ENCODE data around the gene KRT1.

KRT1 gene

DNA sequence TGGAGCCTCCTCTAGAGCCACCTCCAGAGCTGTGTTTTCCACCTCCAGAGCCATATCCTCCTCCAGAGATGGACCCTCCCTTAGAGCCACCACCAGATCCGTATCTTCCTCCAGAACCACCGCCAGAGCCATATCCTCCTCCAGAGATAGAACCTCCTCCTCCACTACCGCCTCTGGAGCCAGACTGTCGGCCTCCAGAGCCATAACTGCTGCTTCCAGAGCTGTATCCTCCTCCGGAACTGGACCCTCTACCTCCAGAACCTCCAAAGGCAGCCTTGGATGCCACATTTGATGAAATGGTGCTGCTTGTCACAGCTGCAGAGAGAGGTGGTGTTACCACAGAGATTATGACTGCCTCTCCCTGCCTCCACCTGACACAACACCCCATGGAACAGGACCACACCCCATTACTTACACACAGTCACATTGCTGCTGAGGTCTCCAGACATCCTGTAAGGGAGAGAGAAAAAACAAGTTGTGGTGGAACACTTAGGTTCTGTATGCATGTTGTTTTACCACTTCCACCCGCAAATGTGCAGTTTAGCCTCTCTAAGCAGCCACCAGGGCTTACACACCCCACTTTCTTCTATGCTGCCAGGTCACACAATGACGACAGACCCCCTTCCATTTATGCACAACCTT lies 35.0 kb downstream of the KRT1 start:
- TF ChIP-seq, protein P1, sequence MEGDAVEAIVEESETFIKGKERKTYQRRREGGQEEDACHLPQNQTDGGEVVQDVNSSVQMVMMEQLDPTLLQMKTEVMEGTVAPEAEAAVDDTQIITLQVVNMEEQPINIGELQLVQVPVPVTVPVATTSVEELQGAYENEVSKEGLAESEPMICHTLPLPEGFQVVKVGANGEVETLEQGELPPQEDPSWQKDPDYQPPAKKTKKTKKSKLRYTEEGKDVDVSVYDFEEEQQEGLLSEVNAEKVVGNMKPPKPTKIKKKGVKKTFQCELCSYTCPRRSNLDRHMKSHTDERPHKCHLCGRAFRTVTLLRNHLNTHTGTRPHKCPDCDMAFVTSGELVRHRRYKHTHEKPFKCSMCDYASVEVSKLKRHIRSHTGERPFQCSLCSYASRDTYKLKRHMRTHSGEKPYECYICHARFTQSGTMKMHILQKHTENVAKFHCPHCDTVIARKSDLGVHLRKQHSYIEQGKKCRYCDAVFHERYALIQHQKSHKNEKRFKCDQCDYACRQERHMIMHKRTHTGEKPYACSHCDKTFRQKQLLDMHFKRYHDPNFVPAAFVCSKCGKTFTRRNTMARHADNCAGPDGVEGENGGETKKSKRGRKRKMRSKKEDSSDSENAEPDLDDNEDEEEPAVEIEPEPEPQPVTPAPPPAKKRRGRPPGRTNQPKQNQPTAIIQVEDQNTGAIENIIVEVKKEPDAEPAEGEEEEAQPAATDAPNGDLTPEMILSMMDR (IDR thresholded peaks at IDR 0.05; ENCODE audit: insufficient read depth, low read depth, low read length, missing control alignments), result no peak
- no peak overlapping the region for H3K4me3 ChIP-seq (ENCODE audit: low read depth, low read length)
- DNase-seq (ENCODE audit: low read depth), result no peak

DNA sequence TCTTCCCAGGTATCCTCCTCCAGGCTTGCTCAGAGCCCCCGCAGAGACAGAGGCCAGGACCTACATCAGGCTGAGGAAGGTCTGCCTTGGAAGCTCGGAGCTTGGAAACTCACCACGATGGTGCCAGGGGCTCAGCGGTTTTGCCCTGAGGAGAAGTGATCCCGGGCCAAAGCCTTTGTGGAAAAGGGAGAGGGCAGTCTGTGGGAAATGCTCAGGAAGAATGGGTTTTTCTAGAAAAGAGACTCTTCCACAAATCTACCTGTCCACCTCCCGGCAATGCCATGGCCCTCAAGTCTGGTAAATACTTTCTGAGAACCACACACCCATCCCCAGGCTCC lies 36.2 kb downstream of the KRT1 start:
- H3K4me3 ChIP-seq (ENCODE audit: low read depth, low read length), result no peak overlapping the region
- no peak for DNase-seq (ENCODE audit: low read depth)
- TF ChIP-seq, protein P1 (IDR thresholded peaks at IDR 0.05; ENCODE audit: insufficient read depth, low read depth, low read length, missing control alignments), result no peak

DNA sequence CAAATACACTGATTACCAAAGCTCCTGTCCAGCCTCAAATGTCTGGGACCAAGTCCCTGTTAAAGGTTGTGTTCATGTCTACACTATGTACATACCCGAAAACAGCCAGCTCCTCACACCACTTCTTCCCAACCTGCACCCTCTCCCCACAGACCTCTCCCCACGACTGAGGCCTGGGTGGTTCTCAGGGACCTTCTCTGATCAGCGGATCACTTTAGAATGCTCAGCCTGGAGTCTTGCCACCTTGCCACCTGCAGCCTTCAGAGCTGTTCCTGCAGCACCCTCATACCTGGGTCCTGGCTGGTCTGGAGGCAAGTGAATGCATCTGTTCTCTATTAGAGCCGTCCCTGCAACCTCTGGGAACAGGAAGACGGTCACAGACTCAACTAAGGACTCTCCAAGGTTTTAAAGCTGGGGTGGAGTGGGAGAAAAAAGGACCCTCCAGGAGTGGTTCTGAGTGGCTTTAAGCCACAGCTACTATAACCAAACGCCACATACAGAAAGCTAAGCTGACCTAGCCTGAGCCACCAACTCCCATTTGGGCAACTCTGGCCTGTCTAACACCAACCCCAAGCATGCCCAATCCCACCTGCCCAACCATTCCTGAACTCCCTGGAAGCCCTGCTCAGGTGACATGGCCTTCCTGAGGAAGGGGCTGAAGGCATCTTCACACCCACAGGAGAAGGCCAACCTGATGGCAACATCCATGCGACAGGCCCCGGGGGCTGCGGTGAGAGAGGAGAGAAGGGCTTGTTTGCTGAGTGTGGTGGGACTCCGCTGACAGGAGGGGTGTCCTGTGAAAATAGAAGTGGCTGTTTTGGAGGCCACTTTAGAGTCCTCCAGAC lies 36.8 kb downstream of the KRT1 start:
- H3K4me3 ChIP-seq (ENCODE audit: low read depth, low read length), result no peak overlapping the region
- DNase-seq (ENCODE audit: low read depth), result no peak
- TF ChIP-seq, protein P1 (IDR thresholded peaks at IDR 0.05; ENCODE audit: insufficient read depth, low read depth, low read length, missing control alignments), result no peak

DNA sequence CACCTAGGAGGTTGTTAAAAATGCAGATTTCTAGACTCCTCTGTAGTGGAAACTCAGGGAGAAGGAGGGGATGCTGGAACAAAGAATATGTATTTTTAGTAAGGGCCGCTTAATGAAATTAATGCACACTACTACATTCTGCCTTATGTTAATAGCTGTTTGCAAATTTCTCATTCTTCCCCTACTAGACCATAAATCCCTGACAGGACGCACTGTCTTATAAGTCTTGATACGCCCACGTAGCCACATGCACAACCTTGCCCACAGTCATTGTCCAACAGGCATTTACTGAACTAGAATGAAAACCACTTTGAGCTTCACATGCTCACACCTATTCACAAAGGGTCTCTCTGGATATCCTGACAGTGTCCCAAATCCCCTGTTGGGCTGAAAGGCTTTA lies 38.7 kb downstream of the KRT1 start:
- no peak overlapping the region for H3K4me3 ChIP-seq (ENCODE audit: low read depth, low read length)
- no peak for DNase-seq (ENCODE audit: low read depth)
- TF ChIP-seq, protein P1 (IDR thresholded peaks at IDR 0.05; ENCODE audit: insufficient read depth, low read depth, low read length, missing control alignments), result no peak

DNA sequence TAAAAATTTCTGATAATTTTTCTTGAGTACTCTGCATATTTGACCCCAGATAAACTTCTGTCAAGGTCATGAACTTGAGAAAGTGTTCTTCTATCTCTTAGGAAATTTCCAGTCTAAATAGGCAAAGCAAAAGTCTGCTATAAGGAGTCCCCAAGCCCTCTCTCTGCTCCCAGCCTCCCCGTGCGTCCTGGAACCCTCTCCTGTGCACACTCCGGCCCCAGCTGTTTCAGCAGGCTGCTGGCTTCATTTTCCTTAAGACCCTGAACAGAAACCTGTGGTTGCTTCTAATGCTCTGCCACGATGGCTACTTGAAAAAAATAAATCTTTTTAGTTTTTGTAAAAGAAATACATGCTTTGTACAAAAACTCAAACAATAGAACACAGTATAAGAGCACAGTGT lies 42.9 kb downstream of the KRT1 start:
- no peak overlapping the region for H3K4me3 ChIP-seq (ENCODE audit: low read depth, low read length)
- DNase-seq (ENCODE audit: low read depth), result no peak
- TF ChIP-seq, protein P1 (IDR thresholded peaks at IDR 0.05; ENCODE audit: insufficient read depth, low read depth, low read length, missing control alignments), result no peak

DNA sequence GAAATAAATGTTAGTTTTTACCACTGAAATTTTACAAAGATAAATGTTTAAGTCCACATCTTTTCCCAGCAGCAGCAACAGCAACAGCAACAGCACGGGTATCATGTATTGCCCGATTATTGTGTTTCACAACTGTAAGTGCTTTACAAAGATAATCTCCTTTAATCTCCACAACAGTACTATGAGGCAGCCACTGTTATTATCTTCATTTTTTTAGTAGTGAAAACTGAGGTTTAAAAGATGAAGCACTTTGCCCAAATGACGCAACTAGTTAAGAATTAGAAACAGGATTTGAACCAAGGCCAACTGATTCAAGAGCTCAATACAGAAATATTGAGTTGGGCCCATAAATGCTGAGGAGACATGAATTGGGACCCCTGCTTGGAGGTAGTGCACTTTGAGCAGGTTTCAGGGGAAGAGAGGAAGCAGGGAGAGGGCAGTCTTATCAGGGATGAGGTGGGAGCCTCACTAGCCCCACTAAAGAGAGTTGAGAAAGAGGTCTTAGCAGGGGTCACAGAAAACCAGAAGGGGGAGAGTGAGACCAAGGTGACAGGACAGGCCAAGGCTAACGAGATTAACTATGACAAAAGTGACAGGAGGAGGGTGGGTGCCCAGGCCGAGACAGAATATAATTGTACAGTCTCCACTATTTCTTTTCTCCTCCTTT lies 43.5 kb downstream of the KRT1 start:
- H3K4me3 ChIP-seq (ENCODE audit: low read depth, low read length), result no peak overlapping the region
- TF ChIP-seq, protein P1 (IDR thresholded peaks at IDR 0.05; ENCODE audit: insufficient read depth, low read depth, low read length, missing control alignments), result no peak
- no peak for DNase-seq (ENCODE audit: low read depth)

Data from GM12865 (cell line).